Neuronal stem cell (in vitro differentiated cells): Measurements from ENCODE around the gene CDC40.
"Not testable (repeated sequence)": the region's sequence is repeated elsewhere in the genome, so short reads cannot be mapped to it uniquely, and the experiment has no call there.

Experiments used
- DNase-seq: peaks from one replicate; pipeline ENCODE4 v3.0.0-alpha.2; 2013; ENCODE audit warnings: low spot score
- H2AFZ ChIP-seq: one replicate; pipeline ENCODE4 v1.6.1; 2013; ENCODE audit warnings: mild to moderate bottlenecking, low read length, inconsistent platforms
- H2AK5ac ChIP-seq: 2 replicates; pipeline ENCODE4 v1.6.1; 2013; ENCODE audit warnings: low read depth, mild to moderate bottlenecking, inconsistent platforms, low read length, moderate library complexity, mixed read lengths
- H2BK120ac ChIP-seq: 2 replicates; pipeline ENCODE4 v1.6.1; 2013; ENCODE audit warnings: low read depth, mild to moderate bottlenecking, inconsistent platforms, low read length, moderate library complexity, mixed read lengths
- H2BK12ac ChIP-seq: one replicate; pipeline ENCODE4 v1.6.1; 2013; ENCODE audit warnings: low read length, inconsistent platforms
- H2BK15ac ChIP-seq: 2 replicates; pipeline ENCODE4 v1.6.1; 2013; ENCODE audit warnings: mild to moderate bottlenecking, low read length, inconsistent platforms, mixed read lengths
- H2BK5ac ChIP-seq: one replicate; pipeline ENCODE4 v1.6.1; 2013; ENCODE audit warnings: inconsistent platforms, mild to moderate bottlenecking, low read length, moderate library complexity
- H3K14ac ChIP-seq: one replicate; pipeline ENCODE4 v1.6.1; 2013; ENCODE audit warnings: low read length, inconsistent platforms
- H3K18ac ChIP-seq: 2 replicates; pipeline ENCODE4 v1.6.1; 2013; ENCODE audit warnings: low read length, inconsistent platforms
- H3K23ac ChIP-seq: 2 replicates; pipeline ENCODE4 v1.6.1; 2013; ENCODE audit warnings: low read depth, mild to moderate bottlenecking, mixed read lengths, low read length, inconsistent platforms; ENCODE audit not compliant: poor library complexity
- H3K27ac ChIP-seq: replicated peaks from 3 replicates; pipeline ENCODE4 v1.5.1; 2013; ENCODE audit warnings: low read length, inconsistent platforms
- H3K27me3 ChIP-seq, 3 experiments: 2 replicates each; pipeline ENCODE4 v1.6.1; 2013; ENCODE audit warnings: low read length in 3 of 3, mild to moderate bottlenecking in 2 of 3, inconsistent platforms in 1 of 3, low read depth in 1 of 3, mixed read lengths in 1 of 3, moderate library complexity in 1 of 3; ENCODE audit not compliant: control insufficient read depth in 3 of 3, insufficient read depth in 3 of 3
- H3K36me3 ChIP-seq, 2 donors: replicated peaks in 1 of 2; 2 replicates each; pipeline ENCODE4 v1.6.1; 2013; ENCODE audit warnings: low read length in 2 of 2; ENCODE audit not compliant: control insufficient read depth in 2 of 2, insufficient read depth in 2 of 2
- H3K4ac ChIP-seq: 2 replicates; pipeline ENCODE4 v1.6.1; 2013; ENCODE audit warnings: inconsistent platforms, mild to moderate bottlenecking, low read length, moderate library complexity
- H3K4me1 ChIP-seq, 2 donors: 1 replicate in 1 of 2; 2 replicates in 1 of 2; pipeline ENCODE4 v1.6.1; 2013; ENCODE audit warnings: low read length in 2 of 2, low read depth in 1 of 2; ENCODE audit not compliant: control insufficient read depth in 2 of 2, insufficient read depth in 1 of 2
- H3K4me2 ChIP-seq: one replicate; pipeline ENCODE4 v1.6.1; 2013; ENCODE audit warnings: mild to moderate bottlenecking, low read length, inconsistent platforms; ENCODE audit not compliant: insufficient read depth, poor library complexity, severe bottlenecking
- H3K4me3 ChIP-seq, 2 donors: 2 replicates each; pipeline ENCODE4 v1.5.1; 2013; ENCODE audit warnings: low read length in 2 of 2, mild to moderate bottlenecking in 2 of 2, inconsistent platforms in 1 of 2, moderate library complexity in 1 of 2
- H3K79me1 ChIP-seq: one replicate; pipeline ENCODE4 v1.6.1; 2013; ENCODE audit warnings: low read depth, mild to moderate bottlenecking, inconsistent platforms, low read length, moderate library complexity
- H3K9ac ChIP-seq: one replicate; pipeline ENCODE4 v1.6.1; 2013; ENCODE audit warnings: mild to moderate bottlenecking, low read depth, low read length, inconsistent platforms; ENCODE audit not compliant: poor library complexity
- H3K9me3 ChIP-seq, 2 donors: replicated peaks in 1 of 2; 2 replicates each; pipeline versions ENCODE3 to v1.6.1; 2013; ENCODE audit warnings: low read length in 2 of 2, mild to moderate bottlenecking in 2 of 2, inconsistent platforms in 1 of 2, low read depth in 1 of 2, mixed read lengths in 1 of 2, moderate library complexity in 1 of 2; ENCODE audit not compliant: control insufficient read depth in 2 of 2, insufficient read depth in 1 of 2
- H4K8ac ChIP-seq: one replicate; pipeline ENCODE4 v1.6.1; 2013; ENCODE audit warnings: low read depth, mild to moderate bottlenecking, inconsistent platforms, low read length, moderate library complexity
- H4K91ac ChIP-seq: one replicate; pipeline ENCODE4 v1.6.1; 2013; ENCODE audit warnings: low read length, low read depth, mild to moderate bottlenecking, inconsistent platforms; ENCODE audit not compliant: poor library complexity
- WGBS, 2 donors: extraction: QIAGEN DNeasy Blood & Tissue Kit; methylation state at CpG; one replicate each; pipeline ENCODE4 v1.1.7; 2013; ENCODE audit warnings: missing lambda C conversion rate in 2 of 2, mixed read lengths in 1 of 2; ENCODE audit not compliant: insufficient read length in 2 of 2, insufficient replicate concordance in 1 of 2; ENCODE audit errors: extremely low coverage in 2 of 2; 5-methylcytosine and 5-hydroxymethylcytosine counted together

The CDC40 gene

GRCh38 chr6:110239526-110240274 lies 59.5 kb downstream of the CDC40 start:
- H4K8ac ChIP-seq, result no peak overlapping the region
- H3K79me1 ChIP-seq, result no peaks in the 10 kb centered on the region
- H2BK15ac ChIP-seq, result no peak overlapping the region
- no peak overlapping the region for H2BK120ac ChIP-seq
- H3K4me3 ChIP-seq, result no peak overlapping the region
- no peak overlapping the region for H3K4me2 ChIP-seq
- H3K27ac ChIP-seq, result no peak overlapping the region
- H3K36me3 ChIP-seq, result no peaks in the 10 kb centered on the region
- no CpG with 5 or more reads among the region's 1 CpG for WGBS, 2 donors
- H2BK12ac ChIP-seq, result no peak overlapping the region
- no peak overlapping the region for H2AK5ac ChIP-seq
- no peak overlapping the region for H2BK5ac ChIP-seq
- peaks cover 0 to 2% of the 10 kb centered on the region in 2 donors for H3K4me1 ChIP-seq
- H3K9ac ChIP-seq, result no peak overlapping the region
- H2AFZ ChIP-seq, result no peak overlapping the region
- H3K9me3 ChIP-seq, result peaks cover 0 to 4% of the 10 kb centered on the region in 2 donors
- no peak overlapping the region for H3K23ac ChIP-seq
- peak; percentile 43 for DNase-seq
- no peak overlapping the region for H3K18ac ChIP-seq
- H4K91ac ChIP-seq, result no peak overlapping the region
- no peaks in the 10 kb centered on the region for H3K27me3 ChIP-seq
- no peak overlapping the region for H3K4ac ChIP-seq
- no peak overlapping the region for H3K14ac ChIP-seq

GRCh38 chr6:110244621-110245020 lies 64.4 kb downstream of the CDC40 start:
- H3K27ac ChIP-seq, H3K18ac ChIP-seq, H3K4me3 ChIP-seq, H4K91ac ChIP-seq, H3K14ac ChIP-seq, H2BK12ac ChIP-seq, H3K4me1 ChIP-seq, H3K4me2 ChIP-seq, H3K23ac ChIP-seq, H2AFZ ChIP-seq, H3K36me3 ChIP-seq, H2BK5ac ChIP-seq, H3K79me1 ChIP-seq, DNase-seq, H4K8ac ChIP-seq, H2AK5ac ChIP-seq, H3K27me3 ChIP-seq, H2BK120ac ChIP-seq, H3K9ac ChIP-seq, H3K4ac ChIP-seq, H3K9me3 ChIP-seq, H2BK15ac ChIP-seq: not testable (repeated sequence)
- WGBS, 2 donors, result no CpG with 5 or more reads among the region's 3 CpGs

- Histone ChIP-seq H4K8ac (no peak overlapping the region), H2BK5ac (no peak overlapping the region), H3K79me1 (no peaks in the 10 kb centered on the region), H3K27me3 (no peaks in the 10 kb centered on the region), H3K9ac (no peak overlapping the region), H2AFZ (no peak overlapping the region), H2BK15ac (no peak overlapping the region), H3K23ac (no peak overlapping the region), H3K4me2 (no peak overlapping the region), H3K27ac (no peak overlapping the region), H3K14ac (no peak overlapping the region), H3K36me3 (no peaks in the 10 kb centered on the region), H3K9me3 (no peaks in the 10 kb centered on the region), H3K4me1 (peaks cover 0 to 2% of the 10 kb centered on the region in 2 donors), H4K91ac (no peak overlapping the region), H2BK120ac (no peak overlapping the region), H2BK12ac (no peak overlapping the region), H3K18ac (no peak overlapping the region), H3K4ac (no peak overlapping the region), H3K4me3 (no peak overlapping the region), H2AK5ac (no peak overlapping the region)
- WGBS, 2 donors, result no CpG with 5 or more reads among the region's 3 CpGs
- no peak for DNase-seq
Observed at GRCh38 chr6:110246378-110246777, 66.2 kb downstream of the CDC40 start.

- WGBS, 2 donors, result no CpG with 5 or more reads among the region's 3 CpGs
- H3K27me3 ChIP-seq, result no peaks in the 10 kb centered on the region
- H4K8ac ChIP-seq, result no peak overlapping the region
- no peak overlapping the region for H3K4me2 ChIP-seq
- H2BK12ac ChIP-seq, result no peak overlapping the region
- no peak overlapping the region for H3K4ac ChIP-seq
- no peak overlapping the region for H4K91ac ChIP-seq
- H3K18ac ChIP-seq, result no peak overlapping the region
- no peak overlapping the region for H2BK15ac ChIP-seq
- no peak overlapping the region for H3K9ac ChIP-seq
- no peaks in the 10 kb centered on the region for H3K36me3 ChIP-seq
- H3K4me3 ChIP-seq, result no peak overlapping the region
- no peak for DNase-seq
- no peak overlapping the region for H3K14ac ChIP-seq
- no peak overlapping the region for H2BK5ac ChIP-seq
- H3K9me3 ChIP-seq, result no peaks in the 10 kb centered on the region
- no peak overlapping the region for H2AFZ ChIP-seq
- peaks cover 0 to 2% of the 10 kb centered on the region in 2 donors for H3K4me1 ChIP-seq
- H2AK5ac ChIP-seq, result no peak overlapping the region
- H2BK120ac ChIP-seq, result no peak overlapping the region
- no peak overlapping the region for H3K23ac ChIP-seq
- H3K79me1 ChIP-seq, result no peaks in the 10 kb centered on the region
- H3K27ac ChIP-seq, result no peak overlapping the region
Observed at GRCh38 chr6:110246900-110247546, 66.8 kb downstream of the CDC40 start.
